DOHH2 (cell line): ENCODE measurements around the gene CARD10.

Source experiments
- H3F3A ChIP-seq: fragments of 200-600 bp; sonication (generic), shearing (Covaris generic); 2 replicates; pipeline ENCODE4 v1.6.0; 2016; ENCODE audit warnings: antibody characterized with exemption, mild to moderate bottlenecking; ENCODE audit not compliant: control insufficient read depth, insufficient read depth
- H3K27ac ChIP-seq: fragments of 200-600 bp; sonication (generic); 2 replicates; pipeline ENCODE4 v1.5.1; 2014; ENCODE audit warnings: low read depth, mild to moderate bottlenecking, low read length, moderate library complexity
- H3K27me3 ChIP-seq: fragments of 200-600 bp; sonication (generic); 2 replicates; pipeline ENCODE4 v1.6.1; 2014; ENCODE audit warnings: mild to moderate bottlenecking, low read length, mixed read lengths; ENCODE audit not compliant: control insufficient read depth
- H3K36me3 ChIP-seq: fragments of 200-600 bp; sonication (generic); 2 replicates; pipeline ENCODE4 v1.6.1; 2014; ENCODE audit warnings: mild to moderate bottlenecking, low read length, moderate library complexity, mixed read lengths; ENCODE audit not compliant: control insufficient read depth
- H3K4me1 ChIP-seq: fragments of 200-600 bp; sonication (generic); 2 replicates; pipeline ENCODE4 v1.6.1; 2014; ENCODE audit warnings: mild to moderate bottlenecking, low read length, mixed read lengths; ENCODE audit not compliant: control insufficient read depth
- H3K4me2 ChIP-seq: fragments of 200-600 bp; sonication (generic); 2 replicates; pipeline ENCODE4 v1.6.0; 2014; ENCODE audit warnings: mild to moderate bottlenecking, low read length, moderate library complexity
- H3K4me3 ChIP-seq: fragments of 200-600 bp; sonication (generic); 2 replicates; pipeline ENCODE4 v1.5.1; 2014; ENCODE audit warnings: mild to moderate bottlenecking, low read length, mixed read lengths
- H3K79me2 ChIP-seq: fragments of 200-600 bp; sonication (generic); 2 replicates; pipeline ENCODE4 v1.6.1; 2014; ENCODE audit warnings: mild to moderate bottlenecking, low read length, mixed read lengths; ENCODE audit not compliant: control insufficient read depth
- H3K9me2 ChIP-seq: fragments of 200-600 bp; sonication (generic); replicated peaks from 2 replicates; pipeline ENCODE4 v1.6.1; 2014; ENCODE audit warnings: mild to moderate bottlenecking, low read length, mixed read lengths; ENCODE audit not compliant: control insufficient read depth
- H3K9me3 ChIP-seq: fragments of 200-600 bp; sonication (generic); 2 replicates; pipeline ENCODE4 v1.6.1; 2014; ENCODE audit warnings: antibody characterized with exemption, low read length, mixed read lengths; ENCODE audit not compliant: control insufficient read depth, insufficient read depth
- H4K20me1 ChIP-seq: fragments of 200-600 bp; sonication (generic); 2 replicates; pipeline ENCODE4 v1.6.0; 2014; ENCODE audit warnings: low read depth, mild to moderate bottlenecking, antibody characterized with exemption, low read length, moderate library complexity; ENCODE audit not compliant: control insufficient read depth, insufficient read depth
- EZH2phosphoT487 ChIP-seq: fragments of 200-600 bp; sonication (generic); IDR thresholded peaks from 2 replicates; pipeline ENCODE4 v1.6.1; 2017; ENCODE audit warnings: borderline replicate concordance, mild to moderate bottlenecking, antibody characterized with exemption, low read length, moderate library complexity, mixed read lengths
- TF ChIP-seq, protein P1 (sequence below): fragments of 200-600 bp; sonication (generic); IDR thresholded peaks from one replicate; pipeline ENCODE4 v1.5.1; 2014; ENCODE audit warnings: antibody characterized with exemption, mild to moderate bottlenecking, low read depth, low read length; ENCODE audit not compliant: poor library complexity, severe bottlenecking

CARD10 gene

DNA sequence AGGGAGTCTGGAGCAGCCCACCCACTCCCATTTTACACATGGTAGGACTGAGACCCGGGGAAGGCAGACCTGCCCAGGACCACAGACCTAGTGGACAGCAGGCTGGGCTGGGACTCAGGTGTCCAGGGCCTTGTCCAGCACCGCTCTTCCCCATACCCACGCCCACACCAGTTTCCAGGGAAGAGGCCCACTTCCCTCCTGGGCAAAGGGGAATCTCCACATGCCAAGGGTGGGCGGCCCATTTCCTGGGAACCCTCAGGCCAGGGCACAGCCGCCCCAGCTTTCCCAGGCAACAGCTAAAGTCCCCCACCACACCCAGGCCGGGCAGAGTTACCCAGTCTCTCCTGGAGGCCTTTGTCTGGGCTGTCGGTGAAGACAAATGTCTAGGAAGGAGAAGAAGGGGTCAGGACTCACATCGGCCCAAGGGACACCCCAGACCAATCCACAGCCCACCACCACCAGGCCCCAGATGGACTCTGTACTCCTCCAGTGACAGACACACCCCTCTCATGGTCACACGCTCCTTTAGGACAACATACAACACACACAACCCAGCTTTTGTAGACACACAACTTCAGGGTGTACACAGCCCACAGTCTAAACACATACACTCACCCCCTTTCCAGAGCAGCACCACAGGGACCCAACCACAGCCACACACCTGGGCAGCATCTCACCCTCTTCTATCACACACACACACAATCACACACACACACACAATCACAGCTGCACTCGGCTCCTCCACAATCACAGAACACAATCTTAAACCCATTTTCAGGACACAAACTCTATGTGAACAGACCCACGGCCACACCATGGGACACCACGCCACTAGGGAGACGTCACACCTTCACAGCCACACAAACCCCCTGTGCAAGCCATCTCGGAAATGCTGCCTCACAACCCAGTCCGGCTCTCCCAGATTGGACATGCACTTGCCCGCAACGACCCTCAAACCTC lies 38.5 kb downstream of the CARD10 start:
- peak overlapping the region; percentile 96 for H3K4me3 ChIP-seq
- no peaks in the 10 kb centered on the region for H3K27me3 ChIP-seq
- H3K79me2 ChIP-seq = peaks cover 90% of the 10 kb centered on the region
- TF ChIP-seq, protein P1, sequence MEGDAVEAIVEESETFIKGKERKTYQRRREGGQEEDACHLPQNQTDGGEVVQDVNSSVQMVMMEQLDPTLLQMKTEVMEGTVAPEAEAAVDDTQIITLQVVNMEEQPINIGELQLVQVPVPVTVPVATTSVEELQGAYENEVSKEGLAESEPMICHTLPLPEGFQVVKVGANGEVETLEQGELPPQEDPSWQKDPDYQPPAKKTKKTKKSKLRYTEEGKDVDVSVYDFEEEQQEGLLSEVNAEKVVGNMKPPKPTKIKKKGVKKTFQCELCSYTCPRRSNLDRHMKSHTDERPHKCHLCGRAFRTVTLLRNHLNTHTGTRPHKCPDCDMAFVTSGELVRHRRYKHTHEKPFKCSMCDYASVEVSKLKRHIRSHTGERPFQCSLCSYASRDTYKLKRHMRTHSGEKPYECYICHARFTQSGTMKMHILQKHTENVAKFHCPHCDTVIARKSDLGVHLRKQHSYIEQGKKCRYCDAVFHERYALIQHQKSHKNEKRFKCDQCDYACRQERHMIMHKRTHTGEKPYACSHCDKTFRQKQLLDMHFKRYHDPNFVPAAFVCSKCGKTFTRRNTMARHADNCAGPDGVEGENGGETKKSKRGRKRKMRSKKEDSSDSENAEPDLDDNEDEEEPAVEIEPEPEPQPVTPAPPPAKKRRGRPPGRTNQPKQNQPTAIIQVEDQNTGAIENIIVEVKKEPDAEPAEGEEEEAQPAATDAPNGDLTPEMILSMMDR = no peak
- no peak for TF ChIP-seq EZH2phosphoT487
- H3K4me2 ChIP-seq = peak overlapping the region; percentile 100
- no peaks in the 10 kb centered on the region for H3K9me2 ChIP-seq
- H3F3A ChIP-seq = peaks cover 32% of the 10 kb centered on the region
- H4K20me1 ChIP-seq = peaks cover 11% of the 10 kb centered on the region; the same call in 1 of the 2 replicates
- no peaks in the 10 kb centered on the region for H3K9me3 ChIP-seq
- peak overlapping the region; percentile 94 for H3K27ac ChIP-seq
- peaks cover 96% of the 10 kb centered on the region for H3K36me3 ChIP-seq
- peaks cover 81% of the 10 kb centered on the region for H3K4me1 ChIP-seq

DNA sequence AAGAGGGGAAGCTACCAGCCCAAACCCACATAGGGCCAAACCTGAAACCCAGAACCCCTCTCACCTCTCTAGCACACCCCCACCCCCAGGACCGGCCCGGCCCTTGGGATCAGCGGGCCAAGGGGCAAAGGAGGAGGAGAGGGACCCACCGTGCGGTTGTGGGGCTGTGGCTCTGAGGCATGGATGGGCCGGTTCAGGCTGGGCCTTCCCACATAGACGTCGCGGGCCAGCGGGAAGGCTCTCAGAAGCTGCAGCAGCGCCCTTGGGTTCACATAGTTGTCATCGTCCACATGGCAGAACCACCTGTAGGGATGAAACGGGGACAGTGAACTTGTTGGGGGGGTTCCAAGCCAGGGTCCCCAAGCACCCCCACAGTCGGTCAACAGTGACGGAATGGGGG lies 40.0 kb downstream of the CARD10 start:
- Histone ChIP-seq H3K36me3 (peaks cover 96% of the 10 kb centered on the region), H3K27ac (peak overlapping the region; percentile 94), H3K9me2 (no peaks in the 10 kb centered on the region), H3K4me3 (peak overlapping the region; percentile 96), H3K4me1 (peaks cover 96% of the 10 kb centered on the region), H3K79me2 (peaks cover 90% of the 10 kb centered on the region), H3K9me3 (no peaks in the 10 kb centered on the region), H3K27me3 (no peaks in the 10 kb centered on the region), H4K20me1 (peaks cover 11% of the 10 kb centered on the region; the same call in 1 of the 2 replicates), H3K4me2 (peak overlapping the region; percentile 100), H3F3A (peaks cover 32% of the 10 kb centered on the region)
- TF ChIP-seq, protein P1 = no peak
- TF ChIP-seq EZH2phosphoT487 = no peak

DNA sequence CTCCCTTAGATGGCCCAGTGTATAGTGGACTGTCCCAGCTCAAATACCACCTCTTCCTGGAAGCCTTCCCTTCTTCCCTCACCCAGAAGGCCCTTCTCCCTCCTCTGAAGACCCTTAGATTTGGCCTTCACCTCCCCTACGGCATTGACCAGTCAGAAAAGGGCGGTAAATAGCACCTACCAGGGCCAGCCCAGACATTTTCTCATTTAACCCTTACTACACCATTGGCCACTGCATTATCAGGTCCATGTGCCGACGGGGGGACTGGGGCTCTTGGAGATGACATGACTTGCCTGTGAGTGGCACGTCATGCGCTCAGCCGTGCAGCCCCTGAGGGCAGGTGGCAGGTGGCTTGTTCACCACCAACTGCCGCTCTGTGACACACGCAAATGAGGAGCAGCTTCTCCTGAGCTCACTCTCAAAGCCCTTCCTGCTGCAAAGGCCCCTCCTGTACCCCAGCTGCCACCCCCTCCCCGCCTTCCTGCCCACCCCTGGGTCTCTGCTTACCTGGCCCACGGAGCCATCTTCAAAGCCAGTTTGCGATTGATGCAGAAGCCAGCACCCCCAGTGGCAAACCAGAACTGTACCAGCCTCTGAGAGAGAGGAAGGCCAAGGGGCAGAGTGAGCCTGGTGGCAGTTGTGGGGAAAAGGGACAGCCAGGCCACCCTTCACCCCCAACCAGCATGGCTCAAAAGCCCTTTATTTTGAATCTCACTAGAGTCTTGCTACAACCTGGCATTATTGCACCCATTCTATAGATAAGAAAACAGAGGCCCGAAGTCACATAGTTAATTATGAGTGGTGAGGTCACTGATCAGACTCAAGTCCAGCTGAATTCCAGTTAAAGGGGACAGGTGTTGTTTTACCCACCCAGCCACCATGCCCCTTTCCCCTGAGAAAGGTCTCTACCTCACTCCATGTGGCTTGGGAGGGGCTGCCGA lies 42.6 kb downstream of the CARD10 start:
- Histone ChIP-seq H3F3A (peaks cover 32% of the 10 kb centered on the region), H3K79me2 (peaks cover 80% of the 10 kb centered on the region), H3K27ac (peak overlapping the region; percentile 94), H3K4me1 (peaks cover 100% of the 10 kb centered on the region), H3K4me2 (peak overlapping the region; percentile 100), H3K36me3 (peaks cover 96% of the 10 kb centered on the region), H3K9me2 (no peaks in the 10 kb centered on the region), H3K9me3 (no peaks in the 10 kb centered on the region), H3K27me3 (no peaks in the 10 kb centered on the region), H3K4me3 (peak overlapping the region; percentile 61), H4K20me1 (0 out of 2 replicates have a peak, but pooled peaks cover 3% of the 10 kb centered on the region)
- TF ChIP-seq, protein P1 = peak; percentile 56
- no peak for TF ChIP-seq EZH2phosphoT487
